HG02571 (cell line): ENCODE data around the gene SYNDIG1L.
"Not testable (repeated sequence)": the region's sequence is repeated elsewhere in the genome, so short reads cannot be mapped to it uniquely, and the experiment has no call there.

ENCODE experiments used
- ATAC-seq: cut with Tn5 transposase; IDR thresholded peaks from one replicate; pipeline ENCODE4 v1.9.1; 2021; ENCODE audit warnings: mild to moderate bottlenecking, moderate library complexity; ENCODE audit not compliant: unreplicated experiment

SYNDIG1L gene

DNA sequence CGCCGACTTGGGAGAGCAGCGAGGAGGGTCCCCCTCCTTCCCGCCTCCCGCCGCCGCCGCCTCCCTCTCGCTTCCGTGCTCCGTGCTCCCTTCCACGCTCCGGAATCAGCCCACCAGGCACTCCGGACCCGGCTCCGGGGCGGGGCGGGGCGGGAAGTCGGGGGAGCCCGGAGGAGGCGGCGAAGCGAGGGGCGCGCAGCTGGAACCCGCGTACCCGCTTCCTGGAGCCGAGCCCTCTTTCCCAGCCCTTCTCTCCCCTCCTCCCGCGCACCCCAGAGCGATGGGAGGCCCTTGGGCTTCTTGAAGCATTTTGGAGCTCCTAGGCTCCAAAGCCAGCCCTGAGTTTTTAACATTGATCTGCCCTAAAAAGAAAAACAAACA lies at the start of gene SYNDIG1L:
TSS of gene SYNDIG1L (minus strand) at position 9 of the 381 bp plus-strand sequence. CDS start 16,466 bp downstream, outside the sequence.
- no peak for ATAC-seq

DNA sequence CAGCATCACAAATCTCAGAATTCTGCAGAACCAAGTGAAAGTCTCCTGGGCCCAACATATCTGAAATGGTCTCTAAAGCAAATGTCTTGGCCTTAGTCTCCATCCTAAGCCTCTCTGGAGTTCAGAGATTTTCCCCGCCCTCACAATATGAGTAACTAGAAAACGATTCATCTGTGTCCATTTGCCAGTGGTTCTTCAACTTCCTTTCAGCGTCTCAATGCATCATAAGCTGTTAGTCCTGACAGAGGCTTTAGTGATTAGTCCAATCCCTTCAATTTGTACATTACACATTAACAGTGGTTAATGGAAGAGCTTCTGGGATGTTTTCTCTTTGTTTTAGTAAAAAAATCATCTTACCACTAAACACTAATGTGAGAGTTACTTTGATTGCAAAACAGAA lies 49.7 kb upstream of the SYNDIG1L start:
- no peak for ATAC-seq

DNA sequence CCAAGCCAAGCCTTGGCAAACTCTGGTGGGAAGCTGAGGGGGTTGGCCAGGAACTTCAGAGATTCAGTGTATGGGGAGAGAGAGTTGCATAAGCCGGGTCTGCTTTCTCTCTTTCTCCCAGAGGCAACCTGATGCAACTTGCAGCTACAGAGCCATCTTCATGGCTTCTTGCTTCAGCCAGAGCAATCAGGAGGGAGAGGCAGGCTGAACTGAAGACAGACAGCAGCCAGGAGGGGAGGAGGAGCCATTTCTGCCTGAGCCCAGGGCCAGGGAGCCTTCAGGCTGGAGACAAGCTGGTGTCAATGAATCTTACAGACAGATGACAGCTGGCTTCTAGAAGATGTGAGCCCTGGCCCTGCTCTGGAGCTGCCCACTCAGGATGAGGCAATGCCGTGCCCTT lies 48.4 kb upstream of the SYNDIG1L start:
- ATAC-seq: no peak

DNA sequence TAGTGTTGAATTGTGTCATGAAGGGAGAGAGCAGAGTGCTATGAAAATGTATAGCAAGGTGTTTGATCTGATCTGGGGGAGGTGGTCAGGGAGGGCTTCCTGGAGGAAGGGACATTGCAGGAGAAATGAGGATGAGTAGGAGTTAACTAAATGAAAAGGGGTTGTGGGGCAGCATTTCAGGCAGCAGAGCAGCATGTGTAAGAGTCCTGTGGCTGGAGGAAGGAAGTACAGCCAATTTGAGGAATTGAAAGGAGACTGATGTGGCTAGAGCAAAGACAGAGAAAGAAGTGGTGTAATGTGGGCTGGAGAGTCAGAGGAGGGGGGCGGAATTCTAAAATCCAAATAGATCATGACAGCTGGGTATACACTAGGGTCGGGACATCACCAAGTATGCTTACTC lies 46.6 kb upstream of the SYNDIG1L start:
- no peak for ATAC-seq

DNA sequence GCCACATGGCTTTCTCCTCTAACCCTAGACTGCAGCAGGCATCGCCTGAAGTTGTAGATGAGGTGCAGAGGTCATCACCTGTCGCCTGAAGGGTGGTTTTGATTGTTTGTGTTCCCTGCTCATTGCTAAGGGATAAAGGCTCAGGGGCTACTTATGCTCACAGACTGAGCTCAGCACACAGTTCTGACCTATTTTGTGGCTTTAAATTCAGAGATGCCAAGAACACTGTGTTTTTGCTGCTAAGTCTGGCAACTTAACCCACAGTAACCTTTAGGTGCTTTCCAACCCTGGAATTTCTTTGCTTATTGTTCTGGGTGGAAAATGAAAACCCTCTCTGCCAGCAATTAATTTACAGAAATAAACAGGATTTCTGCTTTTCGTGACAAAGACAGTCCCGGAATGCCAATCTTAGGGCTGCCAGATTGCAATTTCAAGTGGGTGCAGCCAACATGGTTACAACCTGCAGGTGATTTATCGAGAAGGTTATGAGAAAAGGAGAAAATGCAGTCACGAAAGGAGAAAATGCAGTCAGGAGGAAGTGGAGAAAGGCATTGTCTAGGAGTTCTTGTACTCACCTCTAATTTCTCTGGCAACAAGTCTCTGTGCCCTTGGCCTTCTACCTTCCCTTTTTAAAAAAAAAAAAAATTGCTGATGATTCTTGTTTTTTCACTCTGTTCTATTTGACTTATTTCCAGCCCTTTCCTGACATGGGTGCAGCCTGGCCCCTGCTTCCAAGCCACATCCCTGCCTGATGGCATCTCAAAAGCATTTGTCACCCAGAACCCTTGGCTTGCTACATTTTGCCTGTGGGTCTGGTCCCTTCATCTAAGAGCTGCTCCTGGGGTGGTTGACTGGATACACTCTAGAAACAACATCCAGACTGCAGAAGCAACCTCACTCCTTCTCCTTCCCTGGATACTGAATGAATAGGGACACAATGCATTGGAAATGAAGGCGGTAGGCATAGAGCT lies 43.8 kb upstream of the SYNDIG1L start:
- ATAC-seq: no peak

DNA sequence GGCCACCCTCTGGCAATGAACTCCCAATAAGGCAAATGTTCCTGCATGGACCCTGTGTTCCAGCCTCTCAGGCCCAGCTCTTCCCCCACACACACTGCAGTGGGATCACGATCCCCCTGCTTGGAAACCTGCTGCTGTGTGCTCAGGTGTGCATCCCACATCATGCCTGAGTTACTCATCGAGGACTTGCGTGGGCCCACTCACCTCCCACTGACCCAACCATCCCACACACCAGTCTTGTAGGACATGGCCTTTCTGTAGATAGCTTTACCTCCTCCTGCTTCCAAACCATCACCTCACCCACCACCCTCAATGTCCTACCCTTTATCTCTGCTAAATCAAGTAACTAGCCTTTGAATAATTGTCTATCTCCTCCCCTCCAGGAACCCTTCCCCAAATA lies 42.5 kb upstream of the SYNDIG1L start:
- ATAC-seq: no peak

DNA sequence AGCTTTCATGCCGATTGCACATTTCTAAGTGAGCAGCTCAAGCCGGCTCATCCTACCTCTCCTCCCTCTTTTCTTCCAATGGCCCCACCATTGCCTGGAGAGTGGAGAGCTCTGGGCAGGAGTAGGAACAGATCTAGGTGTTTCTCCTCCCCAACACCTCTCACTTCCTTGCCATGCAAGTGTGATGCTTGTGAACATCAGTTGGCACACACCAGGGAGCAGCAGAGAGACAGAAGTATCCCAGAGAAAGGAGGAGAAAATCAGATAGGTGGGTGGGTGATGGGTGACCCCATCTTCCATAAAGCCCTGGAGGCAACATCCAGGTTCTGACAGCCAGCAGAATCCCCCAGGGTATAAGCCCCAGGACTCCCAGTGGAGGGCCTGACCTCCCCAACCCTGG lies 39.3 kb upstream of the SYNDIG1L start:
- ATAC-seq: no peak

DNA sequence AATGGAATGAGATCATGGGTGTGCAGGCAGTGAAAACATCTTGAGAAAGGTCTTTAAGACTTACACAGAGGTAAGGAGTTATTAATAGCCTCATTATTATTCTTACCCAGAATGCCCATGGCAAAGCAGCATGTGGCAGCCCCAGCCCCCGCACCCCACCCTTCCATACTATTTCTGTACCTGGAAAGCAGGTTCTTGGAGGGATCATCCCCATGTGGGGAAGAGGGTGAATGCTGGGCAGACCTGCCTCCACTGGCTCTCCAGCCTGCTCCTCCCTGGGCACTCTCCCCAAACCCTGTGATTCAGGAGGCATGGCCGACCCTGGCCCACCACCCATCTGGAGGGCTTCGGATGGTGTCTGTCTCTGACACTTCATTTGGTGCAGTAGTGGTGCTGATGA lies 38.8 kb upstream of the SYNDIG1L start:
- ATAC-seq: no peak

DNA sequence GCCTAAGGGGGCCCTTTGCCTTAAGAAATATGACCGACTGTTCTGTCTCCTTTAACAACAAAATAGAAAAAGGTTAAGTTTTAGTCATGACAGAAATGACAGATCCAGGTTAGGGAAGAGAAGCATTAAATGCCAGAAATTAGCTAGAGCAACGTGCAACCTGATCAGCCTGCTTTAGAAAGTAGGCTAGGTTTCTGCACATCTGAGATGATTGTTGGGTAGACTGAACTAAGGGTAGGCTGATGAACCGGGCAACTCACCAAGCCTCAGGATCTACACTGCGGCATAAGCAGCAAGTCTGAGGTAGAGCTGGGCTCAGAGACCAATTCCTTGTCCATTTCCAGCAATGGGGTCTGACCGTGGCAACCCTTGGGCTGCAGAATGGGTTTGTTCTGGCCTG lies 37.7 kb upstream of the SYNDIG1L start:
- ATAC-seq: no peak

DNA sequence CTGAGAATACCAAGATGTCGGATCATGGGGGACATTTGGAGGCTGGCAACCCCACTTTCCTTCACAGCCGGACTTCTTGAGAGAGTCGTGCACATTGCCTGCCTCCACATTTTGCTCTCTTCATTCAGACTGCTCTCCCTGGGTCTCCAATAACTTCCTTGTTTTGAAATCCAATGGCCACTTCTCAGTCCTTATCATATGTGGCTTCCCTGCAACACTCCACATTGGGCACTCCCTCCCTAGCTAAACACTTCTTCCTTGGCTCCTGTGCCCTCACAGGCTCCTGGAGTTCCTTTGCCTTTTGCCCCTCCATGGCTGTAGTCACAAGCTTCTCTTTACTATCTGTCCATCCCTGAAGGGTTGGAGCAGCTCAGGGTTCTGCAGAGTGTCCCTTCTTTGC lies 37.0 kb upstream of the SYNDIG1L start:
- ATAC-seq: no peak

DNA sequence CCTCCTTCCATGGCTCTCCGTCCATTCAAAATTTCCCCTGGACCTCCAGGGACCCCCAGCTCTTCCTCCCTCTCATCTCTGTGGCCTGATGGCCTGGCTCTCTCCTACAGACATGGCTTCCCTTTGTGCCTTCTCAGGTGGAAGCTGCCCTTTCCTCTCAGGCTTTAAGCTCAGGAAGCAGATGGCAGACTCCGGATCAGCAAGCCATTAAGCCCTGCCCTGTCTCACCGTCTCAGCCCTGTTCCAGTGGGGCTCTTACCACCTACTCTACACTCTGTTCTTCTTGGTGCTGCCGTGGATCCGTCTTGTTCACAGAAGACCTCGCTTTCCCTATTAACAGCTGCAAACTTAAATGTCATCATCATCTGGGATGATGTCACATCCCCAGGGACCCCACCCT lies 34.0 kb upstream of the SYNDIG1L start:
- no peak for ATAC-seq

DNA sequence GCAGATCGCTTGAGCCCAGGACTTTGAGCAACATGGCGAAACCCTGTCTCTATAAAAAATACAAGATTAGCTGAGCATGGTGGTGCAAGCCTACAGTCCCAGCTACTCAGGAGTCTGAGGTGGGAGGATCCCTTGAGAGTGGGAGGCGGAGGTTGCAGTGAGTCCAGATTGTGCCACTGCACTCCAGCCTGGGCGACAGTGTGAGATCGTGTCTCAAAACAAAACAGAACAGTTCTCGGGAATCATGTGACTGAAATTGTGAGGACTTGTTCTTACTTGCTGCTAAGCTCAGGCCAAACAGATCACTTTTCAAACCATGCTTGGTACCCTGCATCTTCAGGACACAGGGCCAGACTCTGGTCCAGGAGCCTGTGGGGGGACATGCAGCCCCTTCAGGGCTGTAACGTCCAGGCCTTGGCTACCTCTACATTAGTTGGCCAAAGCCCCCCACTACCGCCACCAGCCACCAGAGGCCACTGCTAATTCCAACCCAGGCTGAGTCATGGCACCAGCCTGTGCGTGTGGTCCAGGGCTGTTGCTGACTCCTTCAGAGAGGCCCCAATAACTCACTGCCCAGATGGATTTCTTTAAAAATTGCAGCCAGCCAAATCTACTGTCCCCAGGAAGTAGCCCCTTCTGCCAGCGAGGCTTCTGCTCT lies 33.4 kb upstream of the SYNDIG1L start:
- no peak for ATAC-seq

DNA sequence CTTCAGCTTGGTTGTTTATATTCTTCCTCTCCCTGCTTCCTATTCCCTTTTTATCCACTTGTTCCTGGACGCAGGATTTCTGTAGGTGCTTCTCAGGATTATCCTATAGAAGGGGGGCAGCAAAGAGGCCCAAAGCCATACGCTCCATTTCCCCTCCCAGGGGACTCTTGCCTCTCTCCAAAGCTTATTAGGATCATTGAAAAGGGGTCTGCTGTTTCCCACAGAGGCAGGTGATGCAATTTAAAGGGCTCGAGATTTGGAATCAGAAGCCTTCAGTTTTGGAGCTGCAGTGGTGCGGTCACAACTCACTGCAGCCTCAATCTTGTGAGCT lies 31.5 kb upstream of the SYNDIG1L start:
- ATAC-seq: no peak

DNA sequence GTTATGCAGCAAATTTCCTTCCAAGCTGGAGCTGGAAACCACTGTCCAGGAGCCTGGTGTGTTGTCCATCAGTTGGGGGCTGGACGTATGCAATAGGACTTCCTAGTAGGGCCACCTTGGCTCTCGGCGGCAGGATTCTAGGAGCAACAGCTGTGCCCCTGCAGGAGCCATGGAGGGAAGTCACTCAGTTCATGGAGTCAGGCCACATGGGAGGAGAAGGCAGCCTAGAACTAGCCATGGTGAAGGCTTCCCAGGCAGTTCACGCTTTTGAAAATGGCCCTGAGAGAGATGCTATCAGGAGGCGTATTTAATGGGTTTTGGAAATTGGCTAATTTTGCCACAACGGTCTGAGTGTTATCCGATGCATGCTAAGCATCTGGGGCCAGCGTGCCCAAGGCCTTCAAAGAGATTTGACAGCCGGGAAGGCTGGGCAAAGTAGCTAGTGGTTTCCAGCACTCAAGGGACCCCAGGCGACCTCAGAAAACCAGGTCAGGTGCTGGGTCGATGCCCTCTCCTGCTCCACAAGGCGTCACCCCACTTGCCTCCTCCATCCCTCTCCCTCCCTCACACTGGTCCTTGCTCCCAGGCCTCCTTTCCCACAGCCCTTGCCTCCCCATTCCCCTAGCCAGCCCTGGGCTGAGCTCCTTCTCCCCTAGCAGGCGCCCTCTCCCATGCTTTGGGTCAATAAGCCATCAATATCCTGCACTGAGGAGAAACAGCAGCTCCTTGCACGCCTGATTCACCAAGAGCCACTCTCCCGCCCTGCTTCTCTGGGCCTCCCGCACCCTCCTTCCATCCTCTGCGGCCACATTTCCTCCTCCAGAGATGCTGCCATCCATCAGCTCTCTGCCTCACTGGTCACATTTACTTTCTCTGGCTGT lies 30.9 kb upstream of the SYNDIG1L start:
- ATAC-seq: no peak

DNA sequence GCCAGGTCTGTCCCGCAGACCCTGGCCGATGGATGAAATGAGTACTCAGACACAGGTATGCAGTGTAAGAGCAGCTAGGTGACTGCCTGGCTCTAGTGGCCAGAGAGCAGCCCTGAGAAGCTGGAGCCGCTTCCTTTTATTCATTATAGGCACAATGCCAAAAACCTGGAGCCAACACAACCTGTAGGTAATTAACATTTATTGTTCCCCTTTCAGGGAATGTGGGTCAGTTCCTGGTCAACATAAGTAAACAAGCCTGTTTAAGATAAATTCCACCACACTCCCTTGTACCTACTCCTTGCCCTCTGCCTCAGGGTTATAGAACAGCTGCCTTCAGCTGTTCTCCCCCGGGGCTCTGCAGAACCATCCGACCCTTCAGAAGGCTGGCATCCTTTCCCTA lies 28.4 kb upstream of the SYNDIG1L start:
- ATAC-seq: not testable (repeated sequence)

DNA sequence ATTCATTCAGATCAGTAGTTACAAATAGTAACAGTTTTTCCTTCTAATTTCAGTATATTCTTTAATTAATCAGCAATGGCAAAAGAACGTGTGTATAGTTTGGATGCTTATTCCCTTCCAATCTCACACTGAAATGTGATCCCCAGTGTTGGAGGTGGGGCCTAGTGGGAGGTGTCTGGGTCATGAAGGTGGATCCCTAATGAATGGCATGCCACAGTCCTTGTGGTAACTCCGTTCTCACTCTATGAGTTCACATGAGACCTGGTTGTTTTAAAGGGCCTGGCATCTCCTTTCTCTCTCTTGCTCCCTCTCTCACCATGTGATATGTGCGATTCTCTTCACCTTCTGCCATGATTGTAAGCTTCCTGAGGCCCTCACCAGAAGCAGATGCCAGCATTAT lies 18.9 kb upstream of the SYNDIG1L start:
- ATAC-seq: no peak

DNA sequence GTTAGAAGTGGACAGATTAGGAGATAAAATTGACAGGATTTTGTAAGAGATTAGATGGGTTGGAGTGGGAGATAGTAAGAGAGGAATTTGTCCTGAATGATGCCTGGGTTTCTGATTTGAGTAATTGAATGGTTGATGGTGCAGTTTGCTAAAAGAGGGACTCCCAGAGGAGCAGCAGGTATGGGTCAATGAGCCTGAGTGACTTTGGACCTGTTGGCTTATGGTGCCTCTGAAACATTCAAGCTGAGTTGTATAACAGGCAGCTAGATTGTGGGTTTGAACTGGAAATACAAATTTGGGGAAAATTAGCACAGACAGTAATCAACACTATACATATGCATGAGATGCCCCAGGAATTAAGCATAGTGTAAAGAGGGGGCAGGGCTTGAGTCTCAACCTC lies 16.7 kb upstream of the SYNDIG1L start:
- ATAC-seq: no peak

DNA sequence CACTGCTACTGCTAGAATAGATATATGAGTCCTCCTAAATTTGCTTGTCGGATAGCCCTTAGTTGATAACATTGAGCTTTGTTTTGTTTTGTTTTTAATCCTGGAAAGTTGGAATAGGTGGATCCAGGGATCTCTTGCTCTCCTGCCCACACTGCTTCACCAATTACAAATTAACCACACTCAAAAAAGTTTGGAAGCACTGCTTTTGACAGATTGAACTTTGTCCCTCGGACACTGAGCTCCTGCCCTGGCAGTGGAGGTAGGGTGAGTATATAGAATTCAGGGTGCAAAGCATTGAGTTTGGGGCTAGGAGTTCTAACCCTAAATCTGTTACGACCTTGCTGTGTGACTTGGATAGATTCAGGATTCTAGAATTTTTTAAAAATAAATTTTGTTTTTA lies 15.1 kb upstream of the SYNDIG1L start:
- ATAC-seq: no peak

DNA sequence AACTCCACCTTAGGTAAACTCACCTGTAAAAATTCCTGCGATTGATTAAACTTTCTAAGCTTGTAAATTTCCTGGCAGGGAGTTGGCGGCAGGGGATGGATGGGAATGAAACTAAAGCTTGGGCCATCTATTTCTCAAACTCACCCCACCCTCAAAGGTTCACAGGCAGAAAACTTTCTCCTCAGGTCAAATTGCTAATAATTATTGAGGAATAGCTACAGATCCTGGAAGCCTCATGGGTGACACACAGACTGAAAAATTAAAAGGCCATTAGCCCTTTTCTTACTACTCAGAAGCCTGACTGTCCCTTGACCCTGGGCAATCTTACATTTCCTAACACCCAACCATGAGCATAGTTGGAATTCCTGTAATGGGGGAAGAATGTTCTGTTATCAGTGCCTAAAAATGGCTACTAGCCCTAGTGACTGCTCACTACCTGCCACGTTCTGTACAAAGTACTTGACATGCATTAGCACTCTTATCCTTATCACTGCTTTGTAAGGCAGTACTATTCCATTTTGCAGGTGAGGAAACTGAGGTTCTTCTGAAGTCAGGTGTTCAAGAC lies 12.4 kb upstream of the SYNDIG1L start:
- no peak for ATAC-seq

DNA sequence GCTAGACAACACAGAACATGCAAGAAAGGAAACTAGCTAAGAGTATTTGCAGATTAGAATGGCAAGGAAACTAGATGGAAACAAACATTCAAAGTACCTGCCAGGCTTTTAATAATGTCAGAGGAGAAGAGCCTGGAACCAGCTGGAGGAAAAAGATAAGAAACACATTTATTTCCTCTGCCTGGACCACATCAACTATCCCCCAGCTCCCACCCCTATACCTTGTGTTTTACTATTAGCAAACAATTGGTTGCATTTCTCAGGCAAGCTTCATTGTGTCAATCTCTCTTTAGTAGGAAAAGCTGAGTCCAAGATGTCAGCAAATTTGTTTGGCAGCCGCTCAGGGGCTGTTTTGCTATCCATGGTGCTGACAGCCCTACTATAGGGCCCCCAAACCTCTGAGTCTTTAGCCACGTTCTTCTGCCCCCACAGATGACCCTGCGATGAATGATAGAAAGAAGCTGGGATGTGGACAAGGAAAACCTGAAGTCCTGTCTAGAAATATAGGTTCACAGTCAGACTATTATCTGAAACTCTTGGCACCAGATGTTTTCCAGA lies 11.6 kb upstream of the SYNDIG1L start:
- ATAC-seq: no peak

DNA sequence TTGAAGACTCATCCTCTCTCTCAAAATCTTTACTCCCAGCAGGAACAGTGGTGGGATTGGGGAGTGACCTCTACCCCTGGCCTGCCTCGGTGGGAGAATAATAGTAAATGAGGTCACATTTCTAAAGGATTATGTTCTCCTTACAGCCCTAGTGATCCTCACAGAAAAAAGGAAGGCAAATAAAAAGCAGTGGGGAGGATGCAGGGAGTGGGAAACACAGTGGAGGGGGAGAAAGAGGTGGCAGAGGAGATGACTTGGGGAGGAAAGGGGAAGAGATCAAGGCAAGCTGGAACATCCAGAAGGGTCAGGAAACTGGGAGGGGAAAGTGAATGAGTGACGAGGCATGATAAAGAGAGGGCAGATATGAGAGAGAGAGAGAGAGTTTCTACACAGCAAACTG lies 8.3 kb upstream of the SYNDIG1L start:
- no peak for ATAC-seq
